ENCODE data around the gene TENT5C. TPM values are rescaled to one million over a fixed set of nuclear protein-coding genes. Genes with fewer than 3 reads are reported as not detected.
A peak's percentile ranks its signal among the peaks of the same experiment; 100 is the strongest.

TENT5C gene
- polyA plus RNA-seq, 1 donor (not counting 4 experiments of a cell fraction or from before 2014, with no cell fraction given), result 0.13 TPM

DNA sequence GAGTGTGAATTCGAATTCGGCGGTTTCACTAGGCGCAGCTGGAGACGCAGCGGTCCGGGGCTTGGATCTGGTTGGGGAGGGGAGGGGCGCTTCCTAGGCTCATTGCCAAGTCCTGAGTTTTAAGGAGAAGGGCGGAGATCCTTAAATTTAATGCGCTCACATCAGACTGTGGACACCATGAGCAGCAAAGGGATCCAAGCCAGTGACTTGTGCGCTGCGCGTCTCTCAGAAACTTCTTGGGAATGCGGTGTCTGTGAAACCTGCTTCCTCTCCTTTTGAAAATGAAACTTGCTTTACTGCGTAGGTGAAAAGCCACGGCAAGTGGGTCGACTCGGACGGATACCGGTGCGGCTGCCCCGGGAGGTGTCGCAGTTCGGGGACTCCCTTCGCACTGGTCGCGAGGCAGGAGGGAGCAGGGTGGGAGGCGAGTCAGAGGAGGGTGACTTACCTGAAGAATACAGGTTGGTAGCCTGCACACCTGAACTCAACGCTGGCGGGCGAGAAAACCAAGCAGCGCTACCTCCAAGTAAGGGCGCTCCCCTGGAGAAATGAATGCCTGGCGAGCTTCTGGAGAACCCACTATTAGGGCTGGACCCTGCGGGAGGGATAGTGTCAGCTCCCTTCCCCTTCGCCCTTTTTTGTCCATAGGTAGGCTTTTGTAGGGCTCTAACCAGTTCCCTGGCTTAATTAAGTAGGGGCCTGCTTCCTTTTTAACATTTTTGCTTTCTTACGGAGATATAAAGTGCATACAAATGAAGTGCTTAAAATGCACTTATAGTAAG, 992 bp downstream of the TENT5C start:
- dilution Hi-C loops (cut with MboI; ENCODE audit: extremely low pct_ligation_motif_present, low sequenced_read_pairs), result no loop called here
- peak; percentile 23 for FAIRE-seq
- no peaks in the 10 kb centered on the region for H4K20me1 ChIP-seq (ENCODE audit: control insufficient read depth, extremely low read depth, insufficient read depth, low read length)
- TF ChIP-seq EZH2 (IDR thresholded peaks at IDR 0.05; ENCODE audit: low read length), result no peak
- TF ChIP-seq, protein P1, sequence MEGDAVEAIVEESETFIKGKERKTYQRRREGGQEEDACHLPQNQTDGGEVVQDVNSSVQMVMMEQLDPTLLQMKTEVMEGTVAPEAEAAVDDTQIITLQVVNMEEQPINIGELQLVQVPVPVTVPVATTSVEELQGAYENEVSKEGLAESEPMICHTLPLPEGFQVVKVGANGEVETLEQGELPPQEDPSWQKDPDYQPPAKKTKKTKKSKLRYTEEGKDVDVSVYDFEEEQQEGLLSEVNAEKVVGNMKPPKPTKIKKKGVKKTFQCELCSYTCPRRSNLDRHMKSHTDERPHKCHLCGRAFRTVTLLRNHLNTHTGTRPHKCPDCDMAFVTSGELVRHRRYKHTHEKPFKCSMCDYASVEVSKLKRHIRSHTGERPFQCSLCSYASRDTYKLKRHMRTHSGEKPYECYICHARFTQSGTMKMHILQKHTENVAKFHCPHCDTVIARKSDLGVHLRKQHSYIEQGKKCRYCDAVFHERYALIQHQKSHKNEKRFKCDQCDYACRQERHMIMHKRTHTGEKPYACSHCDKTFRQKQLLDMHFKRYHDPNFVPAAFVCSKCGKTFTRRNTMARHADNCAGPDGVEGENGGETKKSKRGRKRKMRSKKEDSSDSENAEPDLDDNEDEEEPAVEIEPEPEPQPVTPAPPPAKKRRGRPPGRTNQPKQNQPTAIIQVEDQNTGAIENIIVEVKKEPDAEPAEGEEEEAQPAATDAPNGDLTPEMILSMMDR (optimal IDR thresholded peaks at IDR 0.05 in 1 of 3, IDR thresholded peaks at IDR 0.05 in 1 of 3, conservative IDR thresholded peaks at IDR 0.05 in 1 of 3; ENCODE audit: extremely low read depth in 1 of 3, insufficient read depth in 2 of 3, low read length in 3 of 3), result no peak
- no peaks in the 10 kb centered on the region for H3K79me2 ChIP-seq (ENCODE audit: control insufficient read depth, insufficient read depth, low read length)
- peaks cover 15% of the 10 kb centered on the region for H3K4me1 ChIP-seq (ENCODE audit: control insufficient read depth, extremely low read depth, insufficient read depth, low read length)
- H3K27ac ChIP-seq (ENCODE audit: control insufficient read depth, insufficient read depth, low read length), result no peak overlapping the region
- H3K4me3 ChIP-seq (ENCODE audit: control insufficient read depth in 2 of 3, extremely low read depth in 1 of 3, insufficient read depth in 2 of 3, low read depth in 1 of 3, low read length in 3 of 3), result peak overlapping the region; percentile 58 to 74 (median 67)
- peak overlapping the region; percentile 57 for H2AFZ ChIP-seq (ENCODE audit: control insufficient read depth, low read length)
- H3K9me1 ChIP-seq (ENCODE audit: control insufficient read depth, extremely low read depth, insufficient read depth, low read length), result no peaks in the 10 kb centered on the region
- no peaks in the 10 kb centered on the region for H3K36me3 ChIP-seq (ENCODE audit: control insufficient read depth in 2 of 2, extremely low read depth in 1 of 2, insufficient read depth in 2 of 2, low read length in 2 of 2)
- H3K9ac ChIP-seq (ENCODE audit: control insufficient read depth, extremely low read depth, insufficient read depth, low read length), result peak overlapping the region; percentile 33
- no peaks in the 10 kb centered on the region for H3K9me3 ChIP-seq (ENCODE audit: control insufficient read depth, low read depth, low read length)
- peak overlapping the region; percentile 88 for H3K4me2 ChIP-seq (ENCODE audit: control insufficient read depth, extremely low read depth, insufficient read depth, low read depth, low read length)
- peaks cover 2% of the 10 kb centered on the region for H3K27me3 ChIP-seq (ENCODE audit: control insufficient read depth, extremely low read depth, insufficient read depth, low read length)
- no peak for DNase-seq (ENCODE audit: low read depth, low spot score)

DNA sequence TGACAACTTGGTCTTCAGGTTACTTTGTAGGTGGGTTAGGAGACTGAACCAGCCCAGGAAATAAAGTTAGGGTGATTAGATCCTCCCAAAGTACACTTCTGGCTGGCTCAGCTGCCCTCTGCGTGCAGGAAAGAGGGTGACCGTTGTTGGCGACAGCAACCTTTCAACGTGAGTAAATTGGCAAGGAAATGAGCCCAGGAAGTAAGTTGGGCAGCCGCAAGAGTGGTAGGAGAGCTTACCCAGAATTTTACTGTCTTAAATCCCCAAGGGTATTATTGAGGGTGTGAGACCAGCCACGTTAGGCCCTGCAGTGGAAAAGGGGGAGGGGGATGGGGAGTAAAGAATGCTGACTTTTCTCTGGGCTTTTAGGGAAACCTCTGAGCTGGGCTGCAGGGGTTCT, 1.6 kb downstream of the TENT5C start:
- H2AFZ ChIP-seq (ENCODE audit: control insufficient read depth, low read length), result no peak overlapping the region
- no peaks in the 10 kb centered on the region for H3K36me3 ChIP-seq (ENCODE audit: control insufficient read depth in 2 of 2, extremely low read depth in 1 of 2, insufficient read depth in 2 of 2, low read length in 2 of 2)

More for the DNA sequence above, 1.6 kb downstream of the TENT5C start:
- Histone ChIP-seq H3K9me3 (ENCODE audit: control insufficient read depth, low read depth, low read length) (no peaks in the 10 kb centered on the region), H3K4me3 (ENCODE audit: control insufficient read depth in 2 of 3, extremely low read depth in 1 of 3, insufficient read depth in 2 of 3, low read depth in 1 of 3, low read length in 3 of 3) (peak overlapping the region in 2 of 3 experiments; percentile 67 to 74), H3K9me1 (ENCODE audit: control insufficient read depth, extremely low read depth, insufficient read depth, low read length) (no peaks in the 10 kb centered on the region), H3K27me3 (ENCODE audit: control insufficient read depth, extremely low read depth, insufficient read depth, low read length) (no peaks in the 10 kb centered on the region), H3K27ac (ENCODE audit: control insufficient read depth, insufficient read depth, low read length) (no peak overlapping the region), H3K4me2 (ENCODE audit: control insufficient read depth, extremely low read depth, insufficient read depth, low read depth, low read length) (peak overlapping the region; percentile 88), H3K4me1 (ENCODE audit: control insufficient read depth, extremely low read depth, insufficient read depth, low read length) (peaks cover 15% of the 10 kb centered on the region), H3K79me2 (ENCODE audit: control insufficient read depth, insufficient read depth, low read length) (no peaks in the 10 kb centered on the region), H4K20me1 (ENCODE audit: control insufficient read depth, extremely low read depth, insufficient read depth, low read length) (no peaks in the 10 kb centered on the region), H3K9ac (ENCODE audit: control insufficient read depth, extremely low read depth, insufficient read depth, low read length) (no peak overlapping the region)
- TF ChIP-seq, protein P1 (optimal IDR thresholded peaks at IDR 0.05 in 1 of 3, IDR thresholded peaks at IDR 0.05 in 1 of 3, conservative IDR thresholded peaks at IDR 0.05 in 1 of 3; ENCODE audit: extremely low read depth in 1 of 3, insufficient read depth in 2 of 3, low read length in 3 of 3), result no peak
- TF ChIP-seq EZH2 (IDR thresholded peaks at IDR 0.05; ENCODE audit: low read length), result no peak
- FAIRE-seq, result no peak
- no peak for DNase-seq (ENCODE audit: low read depth, low spot score)
- dilution Hi-C loops (cut with MboI; ENCODE audit: extremely low pct_ligation_motif_present, low sequenced_read_pairs), result no loop called here
